HG03432 (cell line): ENCODE measurements around the gene AMPD3.

Source experiments
- ATAC-seq: cut with Tn5 transposase; IDR thresholded peaks from one replicate; pipeline ENCODE4 v1.9.1; 2021; ENCODE audit warnings: mild to moderate bottlenecking, moderate library complexity; ENCODE audit not compliant: unreplicated experiment

The AMPD3 gene

DNA sequence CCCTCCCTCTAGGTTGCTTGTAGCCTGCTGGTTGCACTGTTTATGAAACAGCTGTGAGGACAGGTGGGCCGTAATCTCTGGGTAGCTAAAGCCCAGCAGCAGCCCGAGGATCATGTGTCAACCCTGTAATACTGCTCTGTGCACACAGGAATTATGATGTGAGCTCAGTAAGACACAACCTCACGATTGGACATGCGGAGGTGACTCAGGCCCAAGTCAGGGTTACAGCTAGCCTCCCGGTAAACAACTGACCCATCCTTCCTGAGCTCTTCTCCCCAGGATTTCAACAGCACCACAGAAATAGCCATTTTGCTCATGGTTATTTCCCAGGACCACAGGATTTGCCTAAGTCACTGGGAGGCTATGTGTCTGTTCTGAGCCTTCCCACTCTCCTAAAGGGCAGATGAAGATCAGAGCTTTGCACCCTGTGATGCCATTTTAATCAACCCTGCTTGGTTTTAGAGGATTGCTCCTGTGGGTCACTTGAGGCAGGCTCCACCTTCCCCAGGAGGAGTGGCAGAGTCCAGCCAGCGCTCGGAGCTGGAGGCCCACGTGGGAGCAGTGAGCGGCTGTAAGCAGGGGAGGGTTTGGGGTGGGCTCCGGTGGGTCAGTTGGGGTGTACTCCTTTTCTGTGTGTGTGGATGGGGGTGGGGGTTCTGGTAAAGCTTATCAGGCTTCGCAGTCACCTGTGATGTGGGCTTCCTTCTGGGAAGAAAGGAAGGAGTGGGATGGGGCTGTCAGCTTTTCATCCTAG, at the start of gene AMPD3:
Gene AMPD3 (plus strand): TSS at position 387 of the 754 bp plus-strand sequence. CDS start 6,256 bp downstream, outside the sequence.
- no peak for ATAC-seq

DNA sequence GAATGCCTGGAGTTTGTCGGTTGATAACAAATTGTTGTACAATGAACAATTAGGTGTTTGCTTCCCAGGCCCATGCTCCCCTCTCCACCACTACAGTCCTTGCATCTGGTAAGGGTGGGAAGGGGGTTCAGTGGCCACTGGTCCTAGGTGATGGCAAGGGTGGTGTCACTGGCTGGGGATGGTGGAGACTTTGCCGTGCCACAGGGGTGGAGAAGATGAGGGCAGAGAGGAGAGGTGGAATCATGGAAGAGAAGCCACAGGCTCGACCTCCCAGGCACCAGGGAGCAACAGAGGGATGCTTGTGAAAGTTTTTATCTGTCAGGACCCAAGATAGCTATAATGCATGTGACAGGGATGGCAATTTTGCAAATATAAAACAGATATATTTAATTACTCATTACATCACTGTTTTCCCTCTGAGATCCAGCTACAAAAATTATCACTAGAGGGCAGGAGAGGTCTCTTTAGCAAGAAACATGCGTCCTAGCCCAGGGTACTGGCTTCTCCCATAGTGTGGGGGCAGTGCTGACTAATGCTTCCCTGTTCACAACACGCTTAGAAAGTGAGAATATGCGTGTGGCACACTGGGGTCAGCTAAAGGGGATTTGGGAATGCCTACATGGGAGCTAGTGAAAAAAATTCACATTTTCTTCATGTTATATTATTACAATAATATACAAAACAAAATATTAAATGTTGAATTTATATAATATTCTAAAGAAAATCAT, 49.0 kb upstream of the AMPD3 start:
- peak; percentile 48 for ATAC-seq

DNA sequence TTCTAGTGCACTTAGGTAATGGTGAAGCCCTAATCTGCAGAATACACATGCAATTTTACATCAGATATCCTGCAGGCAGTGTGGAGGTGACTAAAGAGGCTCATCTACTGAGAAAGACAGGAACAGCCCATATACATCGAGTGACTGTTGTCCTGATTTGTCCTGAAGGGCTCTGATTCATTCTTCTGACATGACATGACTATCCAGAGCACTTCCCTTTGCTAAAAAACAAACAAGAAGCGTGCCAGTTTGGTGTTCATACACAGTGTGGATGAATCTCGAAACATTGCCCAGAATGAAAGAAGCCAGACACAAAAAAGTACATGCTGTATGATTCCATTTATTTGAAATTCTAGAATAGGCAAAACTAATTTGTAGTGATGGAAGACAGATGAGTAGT, 48.0 kb upstream of the AMPD3 start:
- no peak for ATAC-seq

DNA sequence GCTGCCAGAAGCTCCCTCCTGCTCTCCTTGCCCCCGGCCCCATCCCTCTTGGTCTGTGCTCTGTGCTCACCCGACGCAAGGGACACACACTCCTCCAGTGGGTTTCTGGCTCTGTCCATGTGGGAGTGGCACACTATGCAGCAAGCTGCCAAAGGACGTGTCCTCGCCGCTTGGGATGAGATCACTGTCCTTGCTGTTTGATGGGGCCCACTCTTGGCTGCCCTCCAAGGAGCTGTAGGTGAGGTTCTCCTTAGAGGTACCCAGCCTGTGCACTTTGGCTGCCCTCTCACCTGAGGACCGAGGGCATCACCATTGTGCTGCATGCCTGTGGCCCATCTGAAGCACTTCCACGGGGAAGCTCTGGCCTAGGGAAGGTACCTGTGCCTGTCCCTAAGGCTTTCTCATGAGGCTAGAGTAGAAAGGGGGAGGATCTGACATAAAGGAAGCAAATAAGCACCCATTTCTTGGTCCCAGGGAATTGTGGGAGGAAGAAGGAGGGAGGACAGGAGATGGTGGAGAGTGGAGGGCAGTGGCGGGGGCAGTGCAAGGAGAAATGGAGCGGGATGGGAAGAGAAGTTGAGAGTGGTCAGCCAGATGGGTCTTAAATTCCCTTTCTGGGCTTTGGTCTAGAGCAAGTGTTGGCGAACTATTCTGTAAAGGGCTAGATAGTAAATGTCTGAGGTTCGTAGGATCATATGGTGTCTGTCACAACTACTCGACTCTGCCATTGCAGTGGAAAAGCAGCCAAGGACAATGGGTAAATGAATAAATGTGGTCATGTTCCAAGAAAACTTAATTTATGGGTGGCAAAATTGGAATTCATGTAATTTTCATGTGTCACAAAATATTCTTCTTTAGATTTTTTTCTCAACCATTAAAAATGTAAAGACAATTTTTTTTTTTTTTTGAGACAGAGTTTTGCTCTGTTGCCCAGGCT, 47.0 kb upstream of the AMPD3 start:
- ATAC-seq: no peak

DNA sequence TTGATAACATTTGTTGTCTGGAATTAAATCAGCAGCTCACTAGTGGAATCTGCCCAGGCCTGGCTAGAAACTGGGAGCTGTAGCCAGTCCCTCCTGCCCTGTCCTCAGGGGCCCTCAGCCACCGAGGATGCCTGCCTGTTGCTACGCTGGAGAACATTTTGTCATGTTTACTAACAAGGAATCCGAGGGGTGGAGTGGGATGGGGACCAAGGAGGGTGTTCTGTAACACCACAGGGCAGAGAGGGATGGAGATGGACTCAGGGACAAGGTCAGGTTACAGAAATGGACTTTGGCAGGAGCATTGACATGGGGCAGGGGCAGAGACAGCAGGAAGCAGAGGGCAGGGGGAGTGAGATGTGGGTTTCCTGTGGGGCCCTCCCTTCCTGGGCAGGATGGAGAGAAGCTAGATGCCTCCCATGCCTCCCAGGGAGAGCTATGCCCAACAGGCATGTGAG, 45.8 kb upstream of the AMPD3 start:
- ATAC-seq: no peak

DNA sequence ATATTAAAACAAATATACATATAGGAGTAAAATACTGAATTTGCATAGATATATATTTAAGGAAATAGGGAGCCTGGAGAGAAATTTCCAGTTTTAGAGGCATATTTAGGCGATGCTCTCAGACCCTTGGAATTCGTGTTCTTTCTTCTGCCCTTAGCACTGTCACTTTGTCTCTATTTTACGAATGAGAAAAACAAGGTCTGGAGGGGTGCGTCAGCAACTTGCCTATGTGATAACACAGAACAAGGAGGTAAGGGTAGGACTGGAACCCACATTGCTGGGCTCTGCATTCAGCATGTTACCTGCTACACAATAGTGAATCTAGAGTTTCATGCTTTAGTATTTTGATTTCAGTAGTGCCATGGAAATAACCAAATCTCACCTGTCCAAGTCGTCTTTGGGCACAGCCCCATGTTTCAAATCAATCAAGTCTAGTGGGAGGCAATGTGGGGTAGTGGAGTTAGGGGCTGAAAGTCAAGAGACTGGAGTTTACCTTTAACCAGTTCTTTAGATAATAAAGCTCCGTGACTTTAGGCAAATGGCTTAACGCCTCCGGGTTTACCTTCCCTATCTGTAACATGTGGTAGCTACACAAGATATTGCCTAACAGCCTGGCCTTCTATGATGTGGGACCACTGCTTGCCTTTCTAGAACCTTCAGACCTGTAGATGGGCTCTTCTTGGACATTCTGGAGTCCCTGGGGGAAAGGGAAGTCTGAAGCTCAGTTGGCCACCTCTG, 44.8 kb upstream of the AMPD3 start:
- ATAC-seq: no peak

DNA sequence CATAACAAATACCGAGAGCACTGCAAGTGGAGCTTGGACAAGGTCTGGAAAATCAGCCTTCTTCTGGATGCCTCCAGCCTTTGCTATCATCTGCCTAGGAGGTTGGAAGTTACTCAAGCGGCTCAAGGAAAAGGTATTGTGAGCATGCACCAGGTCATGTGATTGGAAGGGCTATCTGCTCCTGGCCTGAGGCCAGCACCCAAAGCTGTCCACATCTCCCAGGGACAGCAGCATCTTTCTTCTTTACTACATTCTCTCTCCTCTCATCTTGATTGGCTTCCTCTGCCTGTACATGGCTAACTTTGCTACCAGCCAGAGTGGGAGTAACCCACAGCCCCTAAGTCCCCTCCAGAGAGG, 44.2 kb upstream of the AMPD3 start:
- no peak for ATAC-seq

DNA sequence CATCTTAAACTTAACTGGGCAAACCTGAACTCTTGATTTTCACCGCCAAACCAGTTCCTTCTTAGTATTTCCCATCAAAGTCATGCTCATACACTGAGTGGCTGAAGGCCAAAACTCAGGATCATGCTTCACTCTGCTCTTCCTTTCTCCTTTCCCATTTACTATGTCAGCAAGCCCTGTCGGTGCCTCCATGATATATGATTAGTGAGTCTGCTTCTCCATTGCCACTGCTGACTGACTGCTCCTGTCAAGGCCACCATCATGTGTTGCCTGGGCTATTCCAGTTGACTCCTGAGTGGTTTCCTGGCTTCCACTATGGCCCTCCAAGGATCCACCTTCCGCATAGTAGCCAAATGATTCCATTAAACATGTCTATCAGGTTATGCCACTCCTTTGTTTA, 42.8 kb upstream of the AMPD3 start:
- ATAC-seq: no peak

DNA sequence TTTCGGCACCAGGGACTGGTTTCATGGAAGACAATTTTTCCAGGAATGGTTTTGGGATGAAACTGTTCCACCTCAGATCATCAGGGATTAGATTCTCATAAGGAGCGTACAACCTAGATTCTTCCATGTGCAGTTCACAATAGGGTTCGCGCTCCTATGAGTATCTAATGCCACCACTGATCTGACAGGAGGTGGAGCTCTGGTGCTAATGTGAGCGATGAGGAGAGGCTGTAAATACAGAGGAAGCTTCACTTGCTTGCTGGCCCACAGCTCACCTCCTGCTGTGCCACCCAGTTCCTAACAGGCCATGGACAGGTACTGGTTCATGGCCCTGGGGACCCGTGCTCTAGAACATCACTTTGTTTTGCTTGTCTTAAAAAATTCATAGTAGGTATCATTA, 41.8 kb upstream of the AMPD3 start:
- ATAC-seq: no peak

DNA sequence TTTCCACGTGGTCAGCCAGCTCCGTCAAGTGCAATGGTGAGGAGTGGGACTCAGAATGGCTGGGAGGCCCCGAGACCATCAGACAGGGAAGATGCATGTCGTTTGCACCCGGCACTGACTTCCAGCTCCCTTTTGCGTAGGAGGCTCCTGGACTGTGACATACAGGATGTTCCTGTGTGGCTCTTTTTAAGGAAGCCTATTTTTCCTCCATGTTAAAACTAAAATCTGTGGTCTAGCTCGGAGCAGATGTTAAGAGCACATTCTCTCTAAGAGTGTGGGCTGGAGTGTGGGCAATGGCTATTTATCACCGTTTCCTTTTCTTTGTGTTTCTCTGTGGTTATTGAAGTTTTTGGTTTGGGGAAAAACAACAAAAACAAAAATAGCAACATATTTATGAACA, 40.9 kb upstream of the AMPD3 start:
- no peak for ATAC-seq

DNA sequence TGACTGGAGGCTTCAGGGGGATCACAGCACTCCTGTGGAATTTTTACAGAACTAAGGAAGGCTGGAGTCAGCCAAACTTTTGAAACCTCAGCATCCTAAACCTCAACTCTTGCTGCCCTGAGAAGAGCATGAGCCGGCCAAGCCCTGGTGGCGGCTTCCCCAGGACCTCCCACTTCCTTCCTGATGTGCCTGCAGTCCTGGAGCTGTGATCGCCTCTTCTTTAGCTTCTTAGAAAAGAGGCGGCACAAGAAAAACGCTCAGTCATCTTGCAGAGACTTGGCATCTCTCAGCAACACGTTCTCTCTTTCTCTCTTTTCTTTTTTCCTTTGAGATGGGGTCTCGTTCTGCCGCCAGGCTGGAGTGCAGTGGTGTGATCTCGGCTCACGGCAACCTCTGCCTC, 40.4 kb upstream of the AMPD3 start:
- no peak for ATAC-seq

DNA sequence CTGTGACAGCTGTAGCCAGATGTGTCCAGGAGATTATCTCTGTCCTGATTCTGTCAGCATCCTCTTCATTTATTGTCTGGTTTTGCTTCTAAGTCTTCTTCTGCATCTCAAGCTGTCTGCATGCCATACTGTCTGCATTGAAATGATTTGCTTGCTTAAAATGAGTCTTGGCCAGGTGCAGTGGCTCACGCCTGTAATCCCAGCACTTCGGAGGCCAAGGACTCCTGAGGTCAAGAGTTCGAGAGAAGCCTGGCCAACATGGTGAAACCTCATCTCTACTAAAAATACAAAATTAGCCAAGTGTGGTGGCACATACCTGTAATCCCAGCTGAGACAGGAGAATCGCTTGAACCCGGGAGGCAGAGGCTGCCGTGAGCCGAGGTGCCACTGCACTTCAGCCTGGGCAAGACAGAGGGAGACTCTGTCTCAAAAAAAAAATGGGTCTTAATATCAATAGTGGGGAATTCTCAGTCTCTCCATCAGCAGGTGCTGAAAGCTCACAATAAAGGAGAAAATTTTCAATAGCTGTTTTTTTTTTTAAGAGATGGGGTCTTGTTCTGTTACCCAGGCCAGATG, 39.2 kb upstream of the AMPD3 start:
- no peak for ATAC-seq

DNA sequence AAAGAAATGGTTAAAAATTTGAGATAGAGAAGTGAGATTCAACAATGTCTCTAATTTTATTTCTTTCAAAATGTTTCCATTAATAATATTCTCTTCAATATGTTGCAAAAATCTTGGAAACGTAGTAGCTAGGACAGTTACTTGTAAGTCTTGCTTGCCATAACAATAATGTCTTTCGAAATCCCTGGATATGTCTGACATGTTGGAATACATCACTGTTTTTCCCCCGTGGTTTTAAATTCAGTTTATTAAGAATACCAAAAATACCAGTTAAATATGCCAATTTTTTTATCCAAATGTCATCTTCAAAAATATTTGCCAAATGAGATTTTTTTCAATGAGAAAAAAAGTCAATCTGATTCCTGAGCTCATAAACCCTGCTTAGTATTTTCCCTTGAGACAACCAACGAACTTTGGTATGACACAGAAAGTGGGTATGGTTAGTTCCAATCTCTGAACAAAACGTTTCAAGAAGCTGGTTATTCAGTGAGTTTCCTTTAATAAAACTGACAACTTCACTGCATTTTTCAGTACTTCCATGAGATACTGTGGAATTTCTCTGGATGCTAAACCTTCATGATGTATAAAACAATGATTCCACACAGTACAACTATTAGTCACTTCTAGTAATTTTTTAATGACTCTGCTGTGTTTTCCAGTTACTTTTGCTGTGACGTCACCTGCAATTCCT, 36.7 kb upstream of the AMPD3 start:
- ATAC-seq: no peak

DNA sequence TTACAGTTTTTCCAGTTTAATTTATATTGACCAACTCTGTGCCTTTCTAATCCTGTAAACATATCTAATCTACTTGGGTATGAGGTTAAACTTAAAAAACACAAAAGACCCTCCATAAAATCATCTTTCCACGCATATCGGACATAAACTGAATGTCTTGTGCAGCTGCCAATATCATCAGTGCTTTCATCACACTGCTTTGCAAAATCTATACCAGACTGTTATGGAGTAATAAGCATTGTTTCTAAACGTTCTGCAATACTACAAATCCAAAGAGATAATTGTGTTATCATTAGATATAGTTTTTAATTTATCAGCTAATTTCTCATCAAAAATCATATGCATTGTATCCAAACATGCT, 36.1 kb upstream of the AMPD3 start:
- no peak for ATAC-seq

DNA sequence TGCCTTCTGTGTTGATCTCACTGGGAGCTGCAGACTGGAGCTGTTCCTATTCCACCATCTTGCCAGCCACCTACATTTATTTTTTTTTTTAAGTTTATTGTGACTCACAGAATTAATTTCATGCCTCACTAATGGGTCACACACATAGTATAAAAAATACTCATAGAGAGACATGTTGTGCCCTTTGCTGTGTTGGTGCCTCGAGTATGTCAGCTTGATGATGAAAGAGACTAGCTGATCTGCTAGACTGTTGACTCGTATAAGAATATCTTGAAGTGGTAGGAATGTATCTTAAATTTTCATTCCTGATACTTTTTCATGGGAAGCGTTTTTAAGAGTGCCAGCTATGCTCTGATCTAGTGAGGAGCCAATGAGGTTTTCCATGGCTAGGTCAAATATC, 28.6 kb upstream of the AMPD3 start:
- no peak for ATAC-seq

DNA sequence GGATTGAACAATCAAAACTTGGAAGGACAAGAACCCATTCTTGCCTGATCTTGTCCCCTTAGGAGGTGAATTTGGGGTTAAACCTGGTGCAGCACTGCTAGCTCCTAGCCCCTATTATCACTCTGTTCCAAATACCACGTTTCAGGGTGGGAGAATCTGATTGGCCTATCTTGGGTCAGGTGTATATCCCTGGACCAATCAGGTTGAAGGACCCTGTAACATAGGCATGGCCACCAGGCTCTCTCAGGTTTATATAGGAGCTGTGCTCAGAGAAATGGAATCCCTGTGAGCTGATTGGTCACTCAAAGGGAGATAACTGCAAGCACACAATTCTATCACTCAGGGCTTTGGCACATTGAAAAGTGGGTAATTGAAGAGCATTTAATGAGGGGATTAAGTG, 26.6 kb upstream of the AMPD3 start:
- no peak for ATAC-seq

DNA sequence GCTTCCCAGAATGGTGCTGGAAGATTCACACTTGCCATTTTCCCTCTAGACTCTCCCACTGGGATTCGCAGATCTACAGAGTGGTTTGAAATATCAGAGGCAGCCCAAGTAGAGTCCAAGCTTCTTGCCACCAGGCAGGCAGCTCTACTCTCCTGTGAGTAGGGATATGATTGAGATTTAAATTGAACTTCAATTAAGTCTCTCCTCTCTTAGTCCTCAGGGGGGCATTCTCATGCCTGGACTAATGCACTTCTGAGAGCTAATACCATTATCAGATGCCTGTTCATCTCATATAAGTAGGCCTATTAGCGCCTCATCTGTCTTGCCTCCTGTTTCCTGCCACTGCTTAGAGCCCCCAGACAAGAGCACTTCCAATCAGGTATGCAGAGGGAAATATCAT, 25.5 kb upstream of the AMPD3 start:
- no peak for ATAC-seq

DNA sequence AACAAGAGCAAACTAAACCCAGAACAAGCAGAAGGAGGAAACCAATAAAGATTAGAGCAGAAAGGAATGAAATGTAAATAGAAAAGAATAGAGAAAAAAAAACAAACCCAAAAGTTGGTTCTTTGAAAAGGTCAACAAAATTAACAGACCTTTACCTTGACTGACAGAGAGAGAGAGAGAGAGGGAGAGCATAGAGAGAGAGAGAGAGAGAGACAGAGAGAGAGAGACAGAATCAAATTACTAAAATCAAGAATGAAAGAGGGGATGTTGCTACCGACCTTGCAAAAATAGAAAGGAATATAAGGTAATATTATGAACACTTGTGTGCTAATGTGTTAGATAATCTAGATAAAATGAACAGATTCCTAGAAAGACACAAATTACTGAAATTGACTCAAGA, 22.6 kb upstream of the AMPD3 start:
- no peak for ATAC-seq

DNA sequence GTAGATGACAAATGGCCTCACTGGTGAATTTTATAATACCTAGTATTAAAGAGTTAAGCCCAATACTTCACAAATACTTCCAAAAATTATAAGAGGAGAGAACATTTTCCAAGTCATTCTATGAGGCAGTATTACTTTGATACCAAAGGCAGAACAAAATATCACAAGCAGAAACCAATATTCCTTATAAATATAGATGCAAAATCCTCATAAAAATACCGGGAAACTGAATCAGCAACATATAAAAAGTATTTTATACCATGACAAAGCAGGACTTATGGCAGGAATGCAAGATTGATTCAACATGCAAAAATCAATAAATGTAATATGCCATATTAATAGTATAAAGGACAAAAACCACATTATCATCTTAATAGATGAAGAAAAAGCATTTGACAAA, 22.1 kb upstream of the AMPD3 start:
- ATAC-seq: no peak

DNA sequence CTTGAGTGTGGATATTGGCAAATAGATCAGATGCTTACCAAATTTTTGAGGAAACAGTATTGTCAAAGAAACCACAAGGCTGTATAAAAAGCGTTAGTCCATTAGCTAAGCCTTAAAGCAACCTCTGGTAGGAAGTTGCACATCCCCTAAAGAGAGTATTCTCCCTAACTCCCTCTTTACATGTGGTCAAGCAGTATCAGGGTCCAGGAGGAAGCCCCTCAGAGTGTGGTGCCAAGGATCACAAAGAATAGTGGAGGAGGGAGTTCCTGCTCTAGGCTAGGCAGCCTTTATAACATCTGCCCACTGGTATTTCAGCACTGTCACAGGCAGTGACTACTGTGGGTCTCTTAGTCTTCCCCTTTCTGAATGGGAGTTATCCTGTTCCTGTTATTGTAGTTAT, 18.8 kb upstream of the AMPD3 start:
- ATAC-seq: no peak
